Astrocyte of the hippocampus (primary cell): ENCODE measurements around the gene ILF2.
A peak's percentile ranks its signal among the peaks of the same experiment; 100 is the strongest.
"Not testable (repeated sequence)": the region's sequence is repeated elsewhere in the genome, so short reads cannot be mapped to it uniquely, and the experiment has no call there.

Experiments
- DNase-seq: peaks from one replicate; pipeline ENCODE4 v3.0.0; 2011; ENCODE audit warnings: low read depth, low spot score

ILF2 gene

GRCh38 chr1:153679337-153680119, 8.7 kb upstream of the ILF2 start:
- DNase-seq: peak; percentile 42

- DNase-seq: peak; percentile 50
These were observed 7.9 kb upstream of the ILF2 start, which contains the start of gene NPR1 for GRCh38 chr1:153678519-153679336. Gene NPR1 (plus strand): TSS chr1:153678688. CDS start chr1:153679109, 421 bp downstream.

- DNase-seq: peak; percentile 71
These were observed 7.1 kb upstream of the ILF2 start for GRCh38 chr1:153677718-153678518.

- no peak for DNase-seq
These were observed 2.7 kb upstream of the ILF2 start for GRCh38 chr1:153673511-153673910.

GRCh38 chr1:153671628-153672353, 998 bp upstream of the ILF2 start:
- DNase-seq: not testable (repeated sequence)

- no peak for DNase-seq
These were observed 435 bp downstream of the ILF2 start for GRCh38 chr1:153670257-153670858.

GRCh38 chr1:153669606-153670005, 1.2 kb downstream of the ILF2 start:
- no peak for DNase-seq

GRCh38 chr1:153668672-153669071, 2.1 kb downstream of the ILF2 start:
- not testable (repeated sequence) for DNase-seq

GRCh38 chr1:153667439-153667838, 3.4 kb downstream of the ILF2 start:
- no peak for DNase-seq

- no peak for DNase-seq
These were observed 7.6 kb downstream of the ILF2 start for GRCh38 chr1:153663211-153663610.

- DNase-seq: no peak
These were observed 8.5 kb downstream of the ILF2 start for GRCh38 chr1:153662269-153662668.

- peak; percentile 89 for DNase-seq
These were observed 9.6 kb downstream of the ILF2 start for GRCh38 chr1:153661111-153661708.

GRCh38 chr1:153659656-153660055, 11.1 kb downstream of the ILF2 start:
- DNase-seq: no peak

- DNase-seq: no peak
These were observed 11.6 kb downstream of the ILF2 start for GRCh38 chr1:153659175-153659534.

GRCh38 chr1:153658400-153659174, 12.2 kb downstream of the ILF2 start, which contains the start of gene SNAPIN:
Gene SNAPIN (plus strand): TSS chr1:153658703. CDS start chr1:153658744, 41 bp downstream.
- DNase-seq: peak; percentile 95

GRCh38 chr1:153655333-153655732, 15.5 kb downstream of the ILF2 start:
- no peak for DNase-seq

- peak; percentile 68 for DNase-seq
These were observed 17.8 kb downstream of the ILF2 start for GRCh38 chr1:153652805-153653500.

GRCh38 chr1:153651771-153652170, 19.0 kb downstream of the ILF2 start:
- DNase-seq: no peak

GRCh38 chr1:153649863-153650235, 20.9 kb downstream of the ILF2 start:
- DNase-seq: peak; percentile 42
